Activated CD8-positive, alpha-beta memory T cell treated with anti-CD3 and anti-CD28 coated beads, Interleukin-2, amount 50 U/mL, for 1 hour (primary cell): ENCODE data around the gene PNPLA6.
"Not testable (repeated sequence)": the region's sequence is repeated elsewhere in the genome, so short reads cannot be mapped to it uniquely, and the experiment has no call there.

ENCODE experiments used
- DNase-seq: peaks from one replicate; pipeline ENCODE4 v3.0.0-alpha.2; 2020; ENCODE audit errors: extremely low read depth

Gene PNPLA6

GRCh38 chr19:7533281-7533885 is 2.1 kb upstream of the PNPLA6 start:
- DNase-seq: no peak

GRCh38 chr19:7533925-7534480 is 1.5 kb upstream of the PNPLA6 start:
- DNase-seq: peak; percentile 48

GRCh38 chr19:7534531-7535046 is 928 bp upstream of the PNPLA6 start:
- no peak for DNase-seq

GRCh38 chr19:7535998-7536695 is 630 bp downstream of the PNPLA6 start:
- no peak for DNase-seq

GRCh38 chr19:7538990-7539389 is 3.5 kb downstream of the PNPLA6 start:
- DNase-seq: not testable (repeated sequence)

GRCh38 chr19:7539827-7540425 is 4.4 kb downstream of the PNPLA6 start:
- no peak for DNase-seq

DNA sequence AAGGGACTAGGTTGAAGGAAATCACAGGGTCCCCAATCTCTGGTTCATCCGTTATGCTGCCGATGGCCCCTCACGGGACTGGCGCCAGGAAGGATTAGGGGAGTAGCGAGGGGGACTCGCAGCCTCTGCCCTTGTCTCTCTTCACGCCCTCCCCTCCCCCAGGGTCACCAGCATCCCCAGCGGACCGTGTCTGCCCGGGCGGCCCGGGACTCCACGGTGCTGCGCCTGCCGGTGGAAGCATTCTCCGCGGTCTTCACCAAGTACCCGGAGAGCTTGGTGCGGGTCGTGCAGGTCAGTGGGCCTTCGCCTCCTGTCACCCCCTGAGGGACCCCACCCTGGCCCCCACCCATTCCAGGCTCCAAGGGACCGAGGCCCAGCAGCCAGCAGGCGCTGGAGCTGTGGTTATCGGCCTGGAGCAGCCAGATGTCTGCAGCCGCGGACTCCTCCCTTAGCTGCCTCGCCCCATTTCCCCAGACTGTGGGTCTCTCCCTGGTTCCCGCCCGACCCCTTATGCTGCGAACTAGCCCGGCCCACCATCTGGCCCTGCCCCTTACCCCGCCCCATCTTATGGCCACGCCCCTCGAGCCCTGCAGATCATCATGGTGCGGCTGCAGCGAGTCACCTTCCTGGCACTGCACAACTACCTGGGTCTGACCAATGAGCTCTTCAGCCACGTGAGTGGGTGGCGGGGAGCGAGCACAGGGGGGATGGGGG is 5.4 kb downstream of the PNPLA6 start:
- no peak for DNase-seq

GRCh38 chr19:7541475-7541824 is 5.9 kb downstream of the PNPLA6 start:
- DNase-seq: no peak

DNA sequence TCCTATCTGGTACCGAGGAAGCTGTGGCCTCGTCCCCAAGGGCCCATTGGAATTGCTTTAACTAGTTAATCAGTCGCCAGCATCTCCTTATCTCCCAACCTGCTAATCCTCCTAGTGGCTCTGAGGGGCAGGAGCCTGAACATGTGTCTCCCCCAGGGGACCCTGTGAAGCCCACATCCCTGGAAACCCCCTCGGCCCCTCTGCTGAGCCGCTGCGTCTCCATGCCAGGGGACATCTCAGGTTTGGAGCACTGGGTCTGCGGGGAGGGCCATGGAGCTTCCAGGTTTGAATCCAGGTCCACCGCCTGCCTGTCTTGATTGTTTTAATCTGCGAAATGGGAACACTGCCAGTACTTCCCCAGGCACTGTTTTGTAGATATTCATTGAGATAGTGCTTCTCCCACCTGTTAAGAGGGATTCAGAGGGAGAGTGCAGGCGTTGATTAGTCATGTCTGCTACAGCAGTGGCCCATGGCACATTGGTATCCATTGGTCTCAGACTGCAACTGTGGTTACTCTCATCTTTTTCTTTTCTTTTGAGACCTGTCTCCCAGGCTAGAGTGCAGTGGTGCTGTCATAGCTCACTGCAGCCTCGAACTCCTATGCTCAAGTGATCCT is 6.4 kb downstream of the PNPLA6 start:
- DNase-seq: no peak

DNA sequence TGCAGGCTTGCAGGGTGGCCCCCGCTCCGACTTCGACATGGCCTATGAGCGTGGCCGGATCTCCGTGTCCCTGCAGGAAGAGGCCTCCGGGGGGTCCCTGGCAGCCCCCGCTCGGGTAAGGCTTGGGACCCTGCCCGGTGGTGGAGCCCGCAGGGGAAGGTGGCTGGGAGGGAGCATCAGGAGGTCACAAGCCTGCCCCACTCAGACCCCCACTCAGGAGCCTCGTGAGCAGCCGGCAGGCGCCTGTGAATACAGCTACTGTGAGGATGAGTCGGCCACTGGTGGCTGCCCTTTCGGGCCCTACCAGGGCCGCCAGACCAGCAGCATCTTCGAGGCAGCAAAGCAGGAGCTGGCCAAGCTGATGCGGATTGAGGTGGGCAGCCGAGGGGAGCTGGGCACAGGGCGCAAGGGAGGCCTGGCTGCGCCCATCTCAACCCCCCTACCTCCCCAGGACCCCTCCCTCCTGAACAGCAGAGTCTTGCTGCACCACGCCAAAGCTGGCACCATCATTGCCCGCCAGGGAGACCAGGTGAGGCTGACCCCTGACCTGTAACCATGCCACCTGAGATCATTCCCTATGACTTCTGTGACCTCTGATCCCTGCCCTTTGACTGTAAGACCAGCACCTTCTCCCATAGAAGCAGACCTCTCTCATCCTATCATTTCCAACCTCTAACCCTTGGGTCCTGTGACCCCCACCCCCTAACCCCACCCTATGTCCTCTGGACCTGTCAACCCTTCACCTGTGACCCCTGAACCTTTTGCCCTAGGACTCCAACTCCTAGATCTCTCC is 7.2 kb downstream of the PNPLA6 start:
- DNase-seq: no peak

GRCh38 chr19:7544626-7545025 is 9.1 kb downstream of the PNPLA6 start:
- no peak for DNase-seq

DNA sequence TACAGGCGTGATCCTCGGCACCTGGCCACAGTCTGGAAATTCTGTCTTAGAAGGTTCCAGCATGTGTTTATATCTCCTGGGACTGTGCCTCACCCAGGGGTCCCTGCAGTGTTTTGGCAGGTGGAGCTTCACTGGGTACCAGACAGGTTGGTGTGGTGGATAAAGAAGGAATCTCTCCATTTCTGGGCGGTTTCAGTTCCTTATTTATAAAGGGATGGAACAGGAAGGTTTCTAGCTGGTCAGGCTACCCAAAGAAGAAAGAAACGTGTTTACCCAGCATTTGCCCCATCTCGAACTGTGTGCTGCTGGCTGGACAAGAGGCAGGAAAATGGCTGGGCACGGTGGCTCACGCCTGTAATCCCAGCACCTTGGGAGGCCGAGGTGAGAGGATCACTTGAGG is 9.8 kb downstream of the PNPLA6 start:
- no peak for DNase-seq

GRCh38 chr19:7545904-7546303 is 10.4 kb downstream of the PNPLA6 start:
- DNase-seq: no peak

- no peak for DNase-seq
Observed at GRCh38 chr19:7547159-7547558, 11.6 kb downstream of the PNPLA6 start.

GRCh38 chr19:7549429-7550148 is 14.1 kb downstream of the PNPLA6 start:
- no peak for DNase-seq

GRCh38 chr19:7550169-7550770 is 14.8 kb downstream of the PNPLA6 start:
- no peak for DNase-seq

DNA sequence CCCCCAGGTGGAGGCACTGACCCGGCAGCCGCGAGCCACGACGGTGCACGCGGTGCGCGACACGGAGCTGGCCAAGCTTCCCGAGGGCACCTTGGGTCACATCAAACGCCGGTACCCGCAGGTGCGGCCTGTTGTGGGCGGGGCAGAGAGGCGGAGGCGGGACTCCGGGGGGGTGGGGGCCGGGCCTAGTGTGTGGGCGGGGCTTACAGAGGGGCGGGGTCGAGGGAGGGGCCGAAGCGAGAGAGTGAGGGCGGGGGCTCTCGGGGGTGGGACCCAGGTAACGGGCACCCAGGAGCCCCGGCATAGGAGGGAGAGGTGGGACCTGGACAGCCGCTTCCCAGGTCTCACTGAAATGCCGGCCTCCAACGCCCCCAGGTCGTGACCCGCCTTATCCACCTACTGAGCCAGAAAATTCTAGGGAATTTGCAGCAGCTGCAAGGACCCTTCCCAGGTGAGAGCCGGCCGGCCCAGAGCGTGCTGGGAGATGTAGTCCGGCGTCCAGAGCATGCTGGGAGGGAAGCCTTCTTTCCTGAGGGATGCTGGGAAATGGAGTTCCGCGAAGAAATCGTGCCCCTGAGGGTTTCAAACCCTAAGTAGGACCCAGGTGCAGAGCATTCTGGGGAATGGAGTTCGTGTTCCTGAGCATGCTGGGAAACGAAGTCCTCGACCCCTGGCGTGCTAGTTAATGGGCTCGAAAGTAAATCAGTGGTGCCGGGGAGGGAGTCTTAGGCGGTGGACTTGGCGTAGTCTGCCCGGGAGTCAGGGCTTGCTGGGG is 15.7 kb downstream of the PNPLA6 start:
- no peak for DNase-seq

DNA sequence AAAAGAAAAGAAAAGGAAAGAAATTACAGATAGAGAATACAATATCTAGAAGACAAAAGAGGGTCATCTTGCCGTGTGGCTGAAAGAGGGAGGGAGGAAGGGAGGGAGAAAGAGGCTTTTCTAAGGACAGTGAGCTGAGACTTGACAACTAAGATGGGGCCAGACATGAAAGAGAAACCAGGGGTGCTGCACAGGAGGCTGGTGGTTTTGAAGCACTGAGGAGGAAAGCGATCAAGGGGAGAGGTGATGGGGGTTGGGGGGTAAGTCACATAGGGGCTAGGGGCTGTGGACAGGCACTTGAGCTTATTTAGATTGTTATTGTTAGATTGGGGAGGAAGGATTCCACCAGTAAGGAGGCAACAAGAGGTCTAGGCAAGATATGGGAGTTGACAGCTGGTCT is 17.3 kb downstream of the PNPLA6 start:
- DNase-seq: no peak

- no peak for DNase-seq
Observed at GRCh38 chr19:7554565-7554964, 19.0 kb downstream of the PNPLA6 start.
